Measurements from ENCODE around the gene C19orf38.

DNA sequence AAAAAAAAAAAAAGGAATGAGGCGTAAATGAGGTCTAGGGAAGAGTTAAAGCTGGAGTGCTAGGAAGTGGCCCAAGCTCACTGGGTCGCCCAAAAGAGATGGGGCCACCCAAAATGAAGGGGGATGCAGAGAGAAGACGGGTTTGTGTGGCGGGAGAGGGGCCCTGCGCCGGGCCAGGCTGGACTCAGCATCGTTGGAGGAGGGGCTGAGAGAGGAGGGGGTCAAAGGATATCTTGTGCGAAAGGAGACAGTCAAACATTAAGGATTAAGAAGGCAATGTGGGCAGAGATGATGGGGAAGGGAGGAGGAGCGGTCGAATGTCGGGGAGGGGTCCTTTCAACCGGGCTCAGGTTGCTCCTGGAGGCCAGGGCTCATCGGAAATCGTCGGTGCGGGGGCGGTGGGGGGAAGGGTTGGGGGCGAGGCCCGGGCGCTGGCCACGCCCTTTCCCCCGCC is 22.3 kb downstream of the C19orf38 start:
- no peak for TF ChIP-seq EZH2phosphoT487 (IDR thresholded peaks at IDR 0.05; ENCODE audit: insufficient read depth, low read depth)
- TF ChIP-seq EZH2 (IDR thresholded peaks at IDR 0.05; ENCODE audit: insufficient read depth, poor library complexity, severe bottlenecking): no peak
